ENCODE data around the gene HSP90AA1.
A peak's percentile ranks its signal among the peaks of the same experiment; 100 is the strongest.
"Not testable (repeated sequence)": the region's sequence is repeated elsewhere in the genome, so short reads cannot be mapped to it uniquely, and the experiment has no call there.

The HSP90AA1 gene

DNA sequence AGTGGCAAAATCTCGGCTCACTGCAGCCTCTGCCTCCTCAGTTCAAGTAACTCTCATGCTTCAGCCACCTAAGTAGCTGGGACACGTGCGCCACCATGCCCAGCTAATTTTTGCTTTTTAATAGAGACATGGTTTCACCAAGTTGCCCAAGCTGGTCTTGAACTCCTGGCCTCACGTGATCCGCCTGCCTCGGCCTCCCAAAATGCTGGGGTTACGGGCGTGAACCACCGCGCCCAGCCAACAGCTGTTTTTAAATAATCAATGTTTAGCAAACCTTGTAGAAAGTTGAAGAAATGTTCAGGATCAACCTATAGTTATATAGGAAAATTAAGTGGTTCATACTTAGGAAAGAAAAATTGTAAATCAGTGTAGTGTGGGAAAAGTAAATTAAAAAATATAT is 6.0 kb upstream of the HSP90AA1 start:
- no peak for DNase-seq

DNA sequence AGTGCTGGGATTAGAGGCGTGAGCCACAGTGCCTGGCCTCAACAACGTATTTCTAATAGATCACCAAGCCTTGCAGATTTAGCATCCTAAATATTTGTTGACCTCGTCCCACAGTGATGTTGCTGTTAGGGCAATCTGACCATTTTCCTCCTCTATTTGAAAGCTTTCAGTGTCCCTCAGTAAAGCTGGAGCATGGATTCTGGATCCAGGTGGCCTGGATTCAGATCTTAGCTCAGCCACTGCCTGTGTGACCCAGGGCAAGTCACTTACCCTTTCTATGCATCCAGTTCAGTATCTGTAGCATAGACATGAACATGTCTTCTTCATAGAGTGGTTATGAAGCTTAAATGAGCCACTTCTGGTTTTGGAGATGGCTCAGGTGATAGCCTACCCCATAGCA is 3.9 kb upstream of the HSP90AA1 start:
- no peak for DNase-seq

DNA sequence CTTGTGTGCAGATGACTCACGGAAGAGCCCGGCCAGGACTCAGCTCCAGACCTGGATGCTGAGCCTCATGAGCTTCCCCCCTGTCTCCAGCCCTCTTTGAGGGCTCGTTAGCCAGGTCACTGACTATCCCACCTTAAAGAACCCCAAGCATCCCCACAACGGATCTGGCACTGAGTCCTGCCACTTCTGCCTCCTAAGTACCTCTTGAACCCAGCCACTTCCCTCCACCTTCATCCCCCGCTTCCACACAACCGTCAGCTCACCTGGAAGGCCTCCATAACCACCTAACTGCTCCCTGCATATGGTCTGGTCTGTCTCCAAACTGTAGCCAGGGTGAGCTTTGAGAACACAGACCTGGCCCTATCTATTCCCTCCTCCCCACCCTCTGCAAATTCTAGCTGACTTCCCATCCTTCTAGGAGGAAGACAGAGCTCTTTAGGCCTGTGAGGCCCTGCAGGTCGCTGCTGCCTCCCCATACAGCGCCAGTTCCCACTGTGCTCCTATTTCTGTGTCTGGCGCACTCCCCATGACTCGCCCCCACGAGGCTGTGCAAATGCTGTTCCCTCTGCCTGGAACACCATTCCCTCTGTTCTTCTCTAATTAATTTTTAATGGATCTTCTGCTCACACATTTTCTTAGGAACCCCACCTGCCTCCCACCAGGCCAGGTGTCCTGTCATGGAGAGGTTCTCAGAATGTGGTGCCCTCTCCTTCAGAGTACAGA is 2.9 kb upstream of the HSP90AA1 start:
- no peak for DNase-seq

DNA sequence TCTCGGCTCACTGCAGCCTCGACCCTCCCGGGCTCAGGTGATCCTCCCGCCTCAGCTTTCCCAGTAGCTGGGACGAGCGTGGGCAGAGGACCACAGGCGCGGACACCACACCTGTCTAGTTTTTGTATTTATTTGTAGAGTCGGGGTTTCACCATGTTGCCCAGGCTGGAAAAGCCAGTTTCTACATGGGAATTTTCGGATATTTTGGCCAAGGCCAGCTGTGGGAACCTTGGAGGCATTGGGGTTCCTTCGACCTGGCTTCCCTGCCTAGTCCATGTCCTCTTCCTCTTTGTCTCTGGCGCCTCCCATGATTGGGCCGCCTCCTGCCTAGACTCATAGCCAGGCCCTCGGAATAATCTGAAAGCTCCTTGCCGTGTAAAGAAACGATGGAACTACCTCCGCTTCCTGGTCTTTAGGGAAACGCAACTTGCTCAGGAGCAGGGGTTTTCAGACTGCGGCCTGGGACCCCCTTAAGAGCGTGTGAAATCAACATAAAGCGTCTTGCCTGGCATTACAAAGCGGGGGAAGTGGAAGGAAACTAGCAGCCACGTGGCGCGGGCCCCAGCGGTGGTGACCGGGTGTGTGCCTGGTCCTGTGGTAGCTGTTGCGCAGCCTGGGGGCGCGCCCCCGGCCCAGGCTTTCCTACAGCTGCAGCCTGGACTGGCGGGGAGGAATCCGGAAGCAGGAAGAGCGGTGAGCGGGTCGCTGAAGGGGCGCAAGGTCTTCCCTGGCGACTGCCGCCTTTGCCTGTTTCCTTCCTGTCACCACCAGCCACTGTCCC is 1.4 kb upstream of the HSP90AA1 start:
- DNase-seq, result peak; percentile 77

DNA sequence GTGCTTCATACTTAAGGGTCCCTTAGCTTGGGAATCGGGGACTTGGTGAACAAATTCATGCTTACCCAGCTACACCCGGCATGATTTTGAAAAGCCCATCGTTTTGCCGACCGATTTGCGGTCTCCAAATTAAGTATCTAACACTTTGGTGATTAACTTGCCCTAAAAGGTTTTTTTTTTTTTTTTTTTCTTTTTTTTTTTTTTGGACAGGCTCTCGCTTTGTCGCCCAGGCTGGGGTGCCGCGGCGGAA is 843 bp upstream of the HSP90AA1 start:
- no peak for DNase-seq

DNA sequence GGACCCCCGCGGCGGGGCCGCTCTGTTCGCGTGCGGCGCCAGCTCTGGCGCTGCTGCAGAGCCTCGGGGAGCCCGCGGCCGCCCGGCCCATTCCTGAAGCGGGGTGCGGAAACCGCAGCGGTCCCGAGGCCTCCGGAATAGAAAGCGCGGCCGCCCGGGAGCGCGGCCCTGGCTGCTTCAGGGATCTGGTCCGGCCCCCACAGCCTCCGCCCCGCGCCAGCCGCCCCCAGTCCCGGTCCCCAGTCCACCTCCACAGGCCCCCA is 204 bp downstream of the HSP90AA1 start:
- DNase-seq, result no peak

DNA sequence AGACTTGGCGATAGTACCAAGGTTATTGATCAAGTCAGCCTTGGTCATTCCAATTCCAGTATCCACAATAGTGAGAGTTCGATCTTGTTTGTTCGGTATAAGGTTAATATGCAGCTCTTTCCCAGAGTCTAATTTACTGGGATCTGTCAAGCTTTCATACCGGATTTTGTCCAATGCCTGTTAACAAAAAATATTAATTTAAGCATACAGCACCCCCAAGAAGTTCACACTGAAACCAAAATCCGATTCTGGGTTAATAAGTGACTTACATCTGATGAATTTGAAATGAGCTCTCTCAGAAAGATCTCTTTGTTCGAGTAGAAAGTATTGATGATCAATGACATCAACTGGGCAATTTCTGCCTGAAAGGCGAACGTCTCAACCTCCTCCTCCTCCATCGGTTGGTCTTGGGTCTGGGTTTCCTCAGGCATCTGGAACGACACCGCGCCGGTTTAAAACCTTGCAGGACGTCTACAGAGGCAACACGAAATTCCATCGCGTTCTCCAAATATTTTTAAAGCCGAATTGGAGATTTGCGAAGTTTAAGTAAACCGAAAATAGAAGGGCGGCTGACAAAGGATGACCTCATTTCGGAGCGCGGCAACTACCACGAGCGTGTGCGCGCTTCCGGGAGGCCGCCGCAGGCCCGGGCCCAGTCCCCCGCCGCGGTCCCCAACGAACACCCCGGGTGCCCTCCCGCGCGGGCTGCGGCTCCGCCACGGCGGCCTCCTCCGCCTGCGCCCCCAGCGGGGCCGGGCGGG is 716 bp downstream of the HSP90AA1 start:
- DNase-seq, result peak; percentile 53

DNA sequence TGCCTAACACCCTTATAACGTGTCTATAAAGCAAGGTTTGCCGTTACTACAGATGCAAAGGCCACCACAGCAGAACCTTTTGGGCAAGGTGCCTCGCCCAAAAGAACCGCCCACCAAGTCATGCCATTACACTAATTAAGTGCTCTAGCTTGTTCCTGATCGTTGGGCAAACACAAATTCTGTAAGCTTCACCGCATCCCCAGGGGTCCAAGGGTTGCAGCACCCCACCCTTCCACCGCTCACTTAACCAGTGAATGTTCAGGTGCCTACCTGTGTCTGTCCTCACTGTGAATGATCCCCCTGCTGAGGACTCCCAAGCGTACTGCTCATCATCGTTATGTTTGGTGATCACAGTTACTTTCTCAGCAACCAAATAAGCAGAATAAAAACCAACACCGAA is 1.4 kb downstream of the HSP90AA1 start:
- no peak for DNase-seq

DNA sequence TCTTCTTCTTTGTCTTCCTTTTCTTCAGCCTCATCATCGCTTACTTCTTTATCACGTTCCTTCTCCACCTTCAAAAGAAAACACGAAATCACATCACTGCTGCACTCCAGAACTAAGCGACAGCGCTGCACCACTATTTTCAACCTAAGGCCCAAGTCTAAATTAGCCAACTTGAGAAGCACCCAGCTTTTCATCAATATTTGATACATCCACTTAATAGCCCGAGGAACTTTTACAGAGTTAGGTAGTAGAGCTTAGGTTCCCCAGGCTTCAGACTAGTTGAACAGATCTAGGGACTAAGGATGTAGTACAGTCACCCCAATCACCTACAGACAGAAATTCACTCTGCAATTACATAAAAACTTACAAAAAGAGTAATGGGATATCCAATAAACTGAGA is 1.9 kb downstream of the HSP90AA1 start:
- no peak for DNase-seq

DNA sequence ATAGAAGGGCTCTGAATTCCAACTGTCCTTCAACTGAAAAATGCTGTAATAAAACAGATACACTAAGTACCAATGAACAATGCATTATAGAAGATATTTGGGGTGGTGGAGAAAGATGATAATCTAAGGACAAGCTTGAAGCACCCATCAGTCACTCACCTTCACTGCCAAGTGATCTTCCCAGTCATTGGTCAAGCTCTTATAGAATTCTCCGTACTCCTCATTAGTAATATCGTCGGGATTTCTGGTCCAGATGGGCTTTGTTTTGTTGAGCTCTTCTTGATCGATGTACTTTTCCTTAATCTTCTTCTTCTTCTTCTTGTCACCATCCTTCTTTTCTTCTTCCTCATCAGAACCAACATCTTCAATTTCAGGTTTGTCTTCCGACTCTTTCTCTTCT is 2.3 kb downstream of the HSP90AA1 start:
- DNase-seq, result not testable (repeated sequence)

DNA sequence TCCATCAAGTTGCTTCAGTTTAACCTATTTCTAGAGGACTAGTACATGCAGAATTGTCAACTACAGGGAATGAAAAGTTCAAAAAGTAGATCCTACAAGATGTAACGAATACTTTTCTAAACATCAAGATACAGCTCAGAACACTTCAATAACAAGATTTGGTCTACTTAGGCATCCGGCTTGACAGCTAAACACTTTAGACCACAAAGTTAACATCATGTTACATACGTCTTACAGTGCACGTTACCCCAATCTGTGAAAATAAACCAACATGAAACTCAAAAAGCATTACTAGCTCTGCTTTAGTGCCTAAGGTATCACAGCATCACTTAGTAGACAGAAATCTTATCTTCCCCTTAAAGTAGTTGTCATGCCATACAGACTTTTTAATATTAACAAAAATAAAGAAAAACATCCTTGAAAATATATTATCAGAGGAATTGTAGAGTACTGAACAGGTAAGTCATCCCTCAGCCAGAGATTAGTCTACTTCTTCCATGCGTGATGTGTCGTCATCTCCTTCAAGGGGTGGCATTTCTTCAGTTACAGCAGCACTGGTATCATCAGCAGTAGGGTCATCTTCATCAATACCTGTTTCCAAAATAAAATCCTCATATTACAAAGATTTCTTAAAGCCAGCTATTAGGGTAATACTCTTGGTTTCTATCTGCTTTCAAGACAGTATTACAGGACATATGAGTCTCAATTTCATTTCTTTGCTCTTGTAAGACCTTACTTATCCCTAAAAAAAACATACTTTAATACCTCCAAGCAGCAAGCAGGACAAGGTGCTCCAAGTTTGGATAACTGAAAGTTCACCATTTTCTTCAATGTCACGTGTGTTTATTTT is 5.4 kb downstream of the HSP90AA1 start:
- DNase-seq, result no peak

DNA sequence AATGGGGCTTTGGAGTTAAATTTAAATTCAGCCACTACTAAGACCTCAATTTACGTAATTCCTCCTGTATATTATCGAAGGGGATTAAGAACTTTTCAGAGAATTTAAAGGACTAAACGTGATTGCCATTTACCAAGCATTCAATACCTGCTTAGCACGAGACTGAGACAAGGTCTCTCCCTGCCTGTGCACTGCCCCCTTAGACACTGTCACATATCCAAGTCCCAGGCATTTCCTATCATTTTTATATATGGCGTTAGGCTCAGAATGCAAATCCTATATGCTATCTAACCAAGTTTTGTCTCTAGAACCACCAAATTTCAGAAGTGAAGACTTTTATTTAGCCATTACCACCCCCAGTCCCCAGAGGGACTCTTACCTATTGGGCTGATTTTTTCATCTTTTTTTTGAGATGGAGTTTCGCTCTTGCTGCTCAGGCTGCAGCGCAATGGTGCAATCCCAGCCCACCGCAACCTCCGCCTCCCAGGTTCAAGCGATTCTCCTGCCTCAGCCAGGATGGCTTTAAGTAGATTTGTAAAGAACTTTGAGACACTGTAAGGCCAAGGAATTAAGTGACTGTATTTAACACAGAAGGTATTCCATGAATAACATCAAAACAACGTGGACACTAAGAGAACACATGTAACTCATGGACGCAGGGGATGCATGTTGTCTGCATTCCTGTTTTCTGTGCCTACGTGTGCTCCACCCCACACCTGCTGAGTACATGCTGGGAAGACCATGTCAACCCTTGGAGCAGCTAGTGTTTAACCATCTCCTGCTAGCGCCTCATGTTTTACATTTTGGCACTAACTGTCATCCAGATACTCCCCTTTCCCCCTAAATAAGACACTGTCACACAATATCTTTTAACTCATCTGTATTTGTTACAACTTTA is 6.4 kb downstream of the HSP90AA1 start:
- DNase-seq, result no peak

DNA sequence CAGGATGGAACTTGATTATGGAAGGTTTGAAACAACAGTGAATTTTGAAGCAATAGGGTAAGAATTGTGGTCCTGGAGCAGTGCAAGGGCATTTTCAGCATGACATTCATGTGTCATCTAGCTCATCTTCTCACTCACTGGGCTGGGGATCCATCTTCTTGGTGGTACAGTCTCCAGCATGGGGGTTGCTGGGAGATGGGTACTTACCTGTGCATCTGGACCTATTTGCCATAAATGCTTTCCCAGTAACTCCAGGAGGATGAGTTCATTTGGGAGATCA is 7.2 kb downstream of the HSP90AA1 start:
- DNase-seq, result no peak

DNA sequence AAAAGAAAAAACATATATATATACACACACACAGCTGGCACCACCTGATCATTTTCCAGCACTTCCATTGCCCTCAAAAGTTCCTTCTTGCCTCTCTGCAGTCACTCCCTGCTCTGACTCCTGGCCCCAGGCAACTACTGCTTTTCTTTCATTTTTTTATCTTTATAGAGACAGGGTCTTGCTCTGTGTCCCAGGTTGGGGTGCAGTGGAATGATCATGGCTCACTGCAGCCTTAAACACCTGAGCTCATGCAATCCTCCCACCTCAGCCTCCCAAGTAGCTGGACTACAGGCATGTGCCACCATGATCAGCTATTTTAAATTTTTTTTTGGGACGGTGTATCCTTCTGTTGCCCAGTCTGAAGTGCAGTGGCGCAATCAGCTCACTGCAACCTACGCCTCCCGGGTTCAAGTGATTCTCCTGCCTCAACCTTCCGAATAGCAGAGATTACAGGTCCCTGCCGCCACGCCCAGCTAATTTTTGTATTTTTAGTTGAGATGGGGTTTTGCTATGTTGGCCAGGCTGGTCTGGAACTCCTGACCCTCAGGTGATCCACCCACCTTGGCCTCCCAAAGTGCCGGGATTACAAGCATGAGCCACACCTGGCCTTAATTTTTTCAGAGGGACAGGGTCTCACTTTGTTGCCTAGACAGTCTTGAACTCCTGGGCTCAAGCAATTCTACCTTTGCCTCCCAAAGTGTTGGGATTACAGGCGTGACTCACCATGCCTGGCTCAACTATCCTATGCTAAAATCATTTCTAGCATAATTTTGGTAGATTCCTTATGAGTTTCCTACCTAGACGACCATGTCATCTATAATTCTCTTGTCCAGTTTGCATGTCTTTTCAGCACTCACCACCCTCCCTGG is 7.8 kb downstream of the HSP90AA1 start:
- DNase-seq, result no peak

DNA sequence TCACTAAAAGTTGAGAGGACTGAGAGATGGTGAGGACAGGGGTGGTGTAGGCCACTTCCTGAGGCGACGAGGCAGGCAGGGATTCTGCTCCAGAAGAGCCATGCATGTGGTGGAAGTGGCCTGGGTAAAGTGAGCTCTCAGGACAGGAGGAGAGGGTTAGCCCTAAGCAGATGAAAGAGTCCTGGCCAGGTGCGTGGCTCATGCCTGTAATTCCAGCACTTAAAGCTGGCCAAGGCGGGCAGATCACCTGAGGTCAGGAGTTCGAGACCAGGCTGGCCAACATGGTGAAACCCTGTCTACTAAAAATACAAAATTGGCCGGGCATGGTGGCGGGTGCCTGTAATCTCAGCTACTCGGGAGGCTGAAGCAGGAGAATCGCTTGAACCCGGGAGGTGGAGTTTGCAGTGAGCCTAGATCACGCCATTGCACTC is 8.5 kb downstream of the HSP90AA1 start:
- DNase-seq, result not testable (repeated sequence)

DNA sequence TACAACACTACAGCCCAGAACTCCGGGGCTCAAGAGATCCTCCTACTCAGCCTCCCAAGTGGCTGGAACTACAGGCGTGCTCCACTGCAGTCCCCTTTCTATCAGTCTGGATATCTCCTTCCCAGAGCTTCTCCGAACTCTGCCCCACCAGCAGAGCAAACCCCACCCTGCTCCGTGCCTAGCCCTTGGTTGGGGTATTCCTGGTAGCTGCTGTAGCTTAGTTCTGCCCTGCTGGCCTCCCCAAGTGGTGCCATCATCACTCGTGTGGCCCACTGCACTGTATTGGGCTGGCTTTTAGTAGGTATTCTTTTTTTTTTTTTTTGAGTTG is 9.5 kb downstream of the HSP90AA1 start:
- no peak for DNase-seq

DNA sequence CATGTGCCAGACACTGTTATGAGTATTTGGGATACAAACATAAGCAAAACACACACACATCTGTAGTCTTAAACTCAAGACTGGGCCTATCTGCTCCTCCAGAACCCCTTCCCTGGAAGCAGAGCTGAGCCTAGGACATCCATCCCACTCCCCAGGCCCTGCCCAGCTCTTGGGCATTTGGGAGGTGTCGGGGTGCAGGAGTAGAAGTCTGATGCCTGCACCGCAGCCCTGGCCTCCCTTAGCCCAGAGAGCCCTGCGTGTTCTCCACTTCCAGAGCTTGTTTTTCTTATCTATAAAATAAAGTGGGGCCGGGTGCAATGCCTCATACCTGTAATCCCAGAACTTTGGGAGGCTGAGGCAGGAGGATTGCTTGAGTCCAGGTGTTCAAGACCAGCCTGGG is 11.7 kb downstream of the HSP90AA1 start:
- no peak for DNase-seq

DNA sequence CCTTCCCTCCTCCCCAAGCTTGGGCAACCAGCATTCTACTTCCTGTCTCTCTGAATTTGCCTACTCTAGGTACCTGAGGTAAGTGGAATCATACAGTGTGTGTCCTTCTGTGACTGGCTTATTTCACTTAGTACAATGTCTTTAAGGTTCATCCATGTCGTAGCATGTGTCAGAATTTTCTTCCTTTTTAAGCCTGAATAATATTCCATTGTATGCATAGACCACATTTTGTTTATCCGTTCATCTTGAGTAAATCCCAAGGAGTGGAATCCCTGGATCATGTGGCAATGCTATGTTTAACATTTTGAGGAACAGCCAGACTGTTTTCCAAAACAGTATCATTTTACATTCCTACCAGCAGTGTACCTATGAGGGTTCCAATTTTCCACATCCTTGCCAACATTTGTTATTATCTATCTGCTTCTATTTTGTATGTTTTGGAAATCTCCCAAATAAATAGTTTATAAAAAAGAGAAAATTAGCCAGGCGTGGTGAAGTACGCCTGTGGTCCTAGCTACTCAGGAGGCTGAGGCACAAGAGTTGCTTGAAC is 12.4 kb downstream of the HSP90AA1 start:
- DNase-seq, result no peak

DNA sequence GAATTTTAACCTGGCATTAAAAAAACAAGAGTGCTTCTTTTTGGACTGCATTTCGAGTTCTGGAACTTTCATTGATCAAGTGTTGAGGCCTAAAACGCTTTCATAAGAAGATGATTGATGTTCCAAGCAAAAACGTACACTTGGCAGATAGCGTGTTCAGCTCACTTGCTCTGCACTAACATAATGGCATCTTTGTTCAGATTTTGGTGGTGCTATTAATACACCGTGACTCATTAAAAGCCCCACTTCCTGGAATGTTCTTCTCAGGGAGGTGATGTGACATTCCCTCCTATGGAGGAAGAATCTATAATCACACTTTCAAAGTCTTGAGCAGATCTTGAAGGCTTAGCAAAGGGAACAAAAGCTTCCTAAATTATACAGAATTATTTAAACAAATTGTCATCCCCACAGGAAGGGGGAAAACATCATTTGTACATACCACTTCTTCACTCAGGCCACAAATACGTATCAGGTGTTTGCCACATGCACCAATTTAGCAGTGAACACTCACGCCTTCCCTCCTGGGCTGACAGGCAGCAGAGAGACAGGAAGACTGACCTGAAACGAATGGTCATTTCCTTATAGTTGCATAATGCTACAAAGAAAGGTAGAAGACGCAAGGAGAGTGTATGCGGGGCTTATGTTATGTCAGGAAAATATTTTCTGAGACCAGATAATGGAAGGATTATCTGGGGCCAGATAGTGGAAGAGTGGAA is 15.4 kb downstream of the HSP90AA1 start:
- DNase-seq, result no peak

DNA sequence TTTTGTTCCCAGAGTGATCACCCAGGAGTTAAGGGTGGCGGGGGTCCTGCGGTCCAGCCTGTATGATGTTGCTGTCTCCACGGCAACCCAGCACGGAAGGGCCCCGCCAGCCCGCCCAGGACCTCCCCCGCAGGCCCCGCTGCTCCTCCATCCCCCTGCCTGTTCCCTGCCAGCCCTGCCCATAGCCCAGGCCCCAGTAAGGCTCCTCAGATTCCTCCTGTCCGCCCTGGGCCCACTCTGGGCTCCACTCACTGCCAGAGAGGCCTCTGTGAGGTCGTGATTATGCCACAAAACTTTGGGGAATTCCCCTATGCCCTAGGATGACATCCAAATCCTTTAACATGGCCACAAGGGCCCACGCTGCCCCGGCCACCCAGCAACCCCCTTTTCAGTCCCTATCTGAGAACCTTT is 20.8 kb downstream of the HSP90AA1 start:
- DNase-seq, result no peak

DNA sequence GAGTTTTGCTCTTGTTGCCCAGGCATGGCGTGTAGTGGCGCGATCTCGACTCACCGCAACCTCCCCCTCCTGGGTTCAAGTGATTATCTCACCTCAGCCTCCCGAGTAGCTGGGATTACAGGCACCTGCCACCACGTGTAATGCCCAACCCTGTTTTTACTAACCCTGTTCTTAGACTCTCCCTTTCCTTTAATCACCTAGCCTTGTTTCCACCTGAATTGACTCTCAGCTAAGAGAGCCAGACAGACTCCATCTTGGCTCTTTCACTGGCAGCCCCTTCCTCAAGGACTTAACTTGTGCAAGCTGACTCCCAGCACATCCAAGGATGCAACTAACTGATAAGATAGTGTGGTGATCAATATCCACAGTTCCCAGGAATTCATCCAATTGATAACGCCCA is 22.3 kb downstream of the HSP90AA1 start:
- not testable (repeated sequence) for DNase-seq
